ENCODE results near the gene OR51F2.
"Not testable (repeated sequence)": the region's sequence is repeated elsewhere in the genome, so short reads cannot be mapped to it uniquely, and the experiment has no call there.

The OR51F2 gene

GRCh38 chr11:4821021-4821420, at the start of gene OR51F2:
OR51F2 (plus strand) TSS chr11:4821321; CDS start chr11:4821422, 101 bp downstream.
- no peak for DNase-seq (ENCODE audit: low spot score)

- DNase-seq (ENCODE audit: low spot score) = no peak
These were observed 38.7 kb upstream of the OR51F2 start for GRCh38 chr11:4782454-4782853.

GRCh38 chr11:4797206-4797605, 23.9 kb upstream of the OR51F2 start:
- DNase-seq (ENCODE audit: low spot score) = no peak

- DNase-seq (ENCODE audit: low spot score) = no peak
These were observed 22.5 kb upstream of the OR51F2 start for GRCh38 chr11:4798427-4799183.

- not testable (repeated sequence) for DNase-seq (ENCODE audit: low spot score)
These were observed 19.8 kb upstream of the OR51F2 start for GRCh38 chr11:4801316-4801715.

GRCh38 chr11:4804280-4804679, 16.8 kb upstream of the OR51F2 start, which contains the start of gene OR52R1:
OR52R1 (minus strand) TSS chr11:4804380; CDS start chr11:4804380, 0 bp downstream.
- DNase-seq (ENCODE audit: low spot score) = no peak

GRCh38 chr11:4808476-4808875, 12.6 kb upstream of the OR51F2 start:
- DNase-seq (ENCODE audit: low spot score) = peak; percentile 56

- no peak for DNase-seq (ENCODE audit: low spot score)
These were observed 11.9 kb upstream of the OR51F2 start for GRCh38 chr11:4809246-4809645.

GRCh38 chr11:4825132-4825531, 4.0 kb downstream of the OR51F2 start:
- no peak for DNase-seq (ENCODE audit: low spot score)

- peak; percentile 29 for DNase-seq (ENCODE audit: low spot score)
These were observed 5.3 kb downstream of the OR51F2 start for GRCh38 chr11:4826425-4826824.

- DNase-seq (ENCODE audit: low spot score) = peak; percentile 18
These were observed 9.2 kb downstream of the OR51F2 start for GRCh38 chr11:4830346-4830745.

- no peak for DNase-seq (ENCODE audit: low spot score)
These were observed 9.8 kb downstream of the OR51F2 start for GRCh38 chr11:4830909-4831308.

GRCh38 chr11:4839851-4840549, 18.9 kb downstream of the OR51F2 start:
- no peak for DNase-seq (ENCODE audit: low spot score)

- no peak for DNase-seq (ENCODE audit: low spot score)
These were observed 27.9 kb downstream of the OR51F2 start, which contains the start of gene OR51S1 for GRCh38 chr11:4848908-4849532. OR51S1 (minus strand) TSS chr11:4849208; CDS start chr11:4849208, 0 bp downstream.

GRCh38 chr11:4851033-4851432, 29.9 kb downstream of the OR51F2 start:
- DNase-seq (ENCODE audit: low spot score) = no peak

- not testable (repeated sequence) for DNase-seq (ENCODE audit: low spot score)
These were observed 33.2 kb downstream of the OR51F2 start for GRCh38 chr11:4854286-4854685.

GRCh38 chr11:4862447-4863236, 41.5 kb downstream of the OR51F2 start:
- no peak for DNase-seq (ENCODE audit: low spot score)

- DNase-seq (ENCODE audit: low spot score) = no peak
These were observed 42.8 kb downstream of the OR51F2 start for GRCh38 chr11:4863876-4864275.

GRCh38 chr11:4865855-4866254, 44.7 kb downstream of the OR51F2 start:
- DNase-seq (ENCODE audit: low spot score) = peak; percentile 47

Data from kidney tubule cell (primary cell).